ENCODE data around the gene PMEL.

DNA sequence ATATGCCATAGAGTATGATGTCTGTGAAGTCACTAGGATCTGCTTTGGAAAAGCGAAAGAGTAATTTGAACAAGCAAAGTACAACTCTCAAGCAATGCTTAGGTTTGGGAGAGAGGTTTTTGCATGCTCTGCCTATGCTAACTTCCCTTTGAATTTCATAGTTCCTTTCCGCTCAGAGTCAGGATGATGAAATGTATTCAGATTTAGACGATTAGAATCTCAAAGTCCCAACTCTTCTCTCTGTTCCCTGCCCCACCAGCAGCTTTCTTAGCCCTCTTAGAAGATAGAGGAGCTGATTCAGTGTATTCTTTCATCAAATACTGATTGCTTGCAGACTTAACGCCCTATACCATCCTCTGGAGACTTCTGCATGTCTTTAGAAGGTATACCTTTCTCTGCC lies 19.5 kb upstream of the PMEL start:
- TF ChIP-seq POLR2A (IDR thresholded peaks at IDR 0.05; ENCODE audit: borderline replicate concordance, extremely low read depth, insufficient read depth, insufficient read length) (no peak), EZH2phosphoT487 (IDR thresholded peaks at IDR 0.05; ENCODE audit: borderline replicate concordance) (no peak)
- TF ChIP-seq, protein P1, sequence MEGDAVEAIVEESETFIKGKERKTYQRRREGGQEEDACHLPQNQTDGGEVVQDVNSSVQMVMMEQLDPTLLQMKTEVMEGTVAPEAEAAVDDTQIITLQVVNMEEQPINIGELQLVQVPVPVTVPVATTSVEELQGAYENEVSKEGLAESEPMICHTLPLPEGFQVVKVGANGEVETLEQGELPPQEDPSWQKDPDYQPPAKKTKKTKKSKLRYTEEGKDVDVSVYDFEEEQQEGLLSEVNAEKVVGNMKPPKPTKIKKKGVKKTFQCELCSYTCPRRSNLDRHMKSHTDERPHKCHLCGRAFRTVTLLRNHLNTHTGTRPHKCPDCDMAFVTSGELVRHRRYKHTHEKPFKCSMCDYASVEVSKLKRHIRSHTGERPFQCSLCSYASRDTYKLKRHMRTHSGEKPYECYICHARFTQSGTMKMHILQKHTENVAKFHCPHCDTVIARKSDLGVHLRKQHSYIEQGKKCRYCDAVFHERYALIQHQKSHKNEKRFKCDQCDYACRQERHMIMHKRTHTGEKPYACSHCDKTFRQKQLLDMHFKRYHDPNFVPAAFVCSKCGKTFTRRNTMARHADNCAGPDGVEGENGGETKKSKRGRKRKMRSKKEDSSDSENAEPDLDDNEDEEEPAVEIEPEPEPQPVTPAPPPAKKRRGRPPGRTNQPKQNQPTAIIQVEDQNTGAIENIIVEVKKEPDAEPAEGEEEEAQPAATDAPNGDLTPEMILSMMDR (IDR thresholded peaks at IDR 0.05 in 2 of 3, conservative IDR thresholded peaks at IDR 0.05 in 1 of 3; ENCODE audit: borderline replicate concordance in 1 of 3, insufficient read depth in 1 of 3, low read depth in 2 of 3, low read length in 2 of 3), result no peak
- TF ChIP-seq, protein P2, sequence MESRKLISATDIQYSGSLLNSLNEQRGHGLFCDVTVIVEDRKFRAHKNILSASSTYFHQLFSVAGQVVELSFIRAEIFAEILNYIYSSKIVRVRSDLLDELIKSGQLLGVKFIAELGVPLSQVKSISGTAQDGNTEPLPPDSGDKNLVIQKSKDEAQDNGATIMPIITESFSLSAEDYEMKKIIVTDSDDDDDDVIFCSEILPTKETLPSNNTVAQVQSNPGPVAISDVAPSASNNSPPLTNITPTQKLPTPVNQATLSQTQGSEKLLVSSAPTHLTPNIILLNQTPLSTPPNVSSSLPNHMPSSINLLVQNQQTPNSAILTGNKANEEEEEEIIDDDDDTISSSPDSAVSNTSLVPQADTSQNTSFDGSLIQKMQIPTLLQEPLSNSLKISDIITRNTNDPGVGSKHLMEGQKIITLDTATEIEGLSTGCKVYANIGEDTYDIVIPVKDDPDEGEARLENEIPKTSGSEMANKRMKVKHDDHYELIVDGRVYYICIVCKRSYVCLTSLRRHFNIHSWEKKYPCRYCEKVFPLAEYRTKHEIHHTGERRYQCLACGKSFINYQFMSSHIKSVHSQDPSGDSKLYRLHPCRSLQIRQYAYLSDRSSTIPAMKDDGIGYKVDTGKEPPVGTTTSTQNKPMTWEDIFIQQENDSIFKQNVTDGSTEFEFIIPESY (IDR thresholded peaks at IDR 0.05; ENCODE audit: extremely low read depth, insufficient replicate concordance, low read length), result no peak
